ENCODE results near the gene NEURL2.

The NEURL2 gene

DNA sequence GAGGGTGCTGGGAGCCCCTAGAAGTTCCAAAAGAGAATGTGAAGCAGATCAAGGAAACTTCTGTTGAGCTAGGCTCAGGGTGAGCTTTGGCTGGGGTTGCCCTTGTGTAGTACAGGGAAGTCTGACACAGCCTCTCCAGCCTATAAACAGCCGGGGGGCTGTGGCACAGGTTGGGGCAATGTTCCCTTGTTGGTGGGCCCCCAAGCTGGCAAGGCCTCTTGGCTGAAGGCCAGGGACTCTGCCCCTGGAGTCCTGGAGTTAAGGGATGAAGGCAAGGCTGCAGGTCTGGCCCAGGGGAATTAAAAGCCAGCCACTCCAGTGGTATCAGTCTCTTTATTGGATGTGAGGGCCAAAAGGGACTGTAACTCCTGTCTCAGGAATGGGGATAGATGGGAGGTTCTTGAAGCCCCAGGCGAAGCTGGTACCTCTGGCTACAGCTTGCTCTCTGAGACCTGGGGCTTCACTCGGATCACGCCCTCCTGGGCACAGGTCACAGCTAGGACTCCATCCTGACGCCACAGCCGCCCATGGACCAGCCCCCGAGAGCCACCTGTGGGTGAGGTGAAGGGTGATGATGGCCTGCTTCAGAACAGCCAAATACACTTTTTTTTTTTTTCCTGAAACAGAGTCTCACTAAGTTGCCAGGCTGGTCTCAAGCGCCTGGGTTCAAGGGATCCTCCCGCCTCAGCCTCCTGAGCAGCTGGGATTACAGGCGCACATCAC lies 49.4 kb downstream of the NEURL2 start:
- no peak for DNase-seq (ENCODE audit: low spot score)

DNA sequence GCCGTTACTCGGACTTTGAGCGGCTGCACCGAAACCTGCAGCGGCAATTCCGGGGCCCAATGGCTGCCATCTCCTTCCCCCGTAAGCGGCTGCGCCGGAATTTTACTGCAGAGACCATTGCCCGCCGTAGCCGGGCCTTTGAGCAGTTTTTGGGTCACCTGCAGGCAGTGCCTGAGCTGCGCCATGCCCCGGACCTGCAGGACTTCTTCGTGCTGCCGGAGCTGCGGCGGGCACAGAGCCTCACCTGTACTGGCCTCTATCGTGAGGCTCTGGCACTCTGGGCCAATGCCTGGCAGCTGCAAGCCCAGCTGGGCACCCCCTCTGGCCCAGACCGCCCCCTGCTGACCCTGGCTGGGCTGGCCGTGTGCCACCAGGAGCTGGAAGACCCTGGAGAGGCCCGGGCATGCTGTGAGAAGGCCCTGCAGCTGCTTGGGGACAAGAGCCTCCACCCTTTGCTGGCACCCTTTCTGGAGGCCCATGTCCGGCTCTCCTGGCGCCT lies 50.3 kb downstream of the NEURL2 start:
- DNase-seq (ENCODE audit: low spot score) = no peak

All from Ammon's horn (tissue), 1 donor.